ENCODE measurements around the gene SLC24A4.

Gene SLC24A4

GRCh38 chr14:92316937-92317336 is 6.0 kb upstream of the SLC24A4 start:
- DNase-seq (ENCODE audit: low read depth in 2 of 2): no peak

DNA sequence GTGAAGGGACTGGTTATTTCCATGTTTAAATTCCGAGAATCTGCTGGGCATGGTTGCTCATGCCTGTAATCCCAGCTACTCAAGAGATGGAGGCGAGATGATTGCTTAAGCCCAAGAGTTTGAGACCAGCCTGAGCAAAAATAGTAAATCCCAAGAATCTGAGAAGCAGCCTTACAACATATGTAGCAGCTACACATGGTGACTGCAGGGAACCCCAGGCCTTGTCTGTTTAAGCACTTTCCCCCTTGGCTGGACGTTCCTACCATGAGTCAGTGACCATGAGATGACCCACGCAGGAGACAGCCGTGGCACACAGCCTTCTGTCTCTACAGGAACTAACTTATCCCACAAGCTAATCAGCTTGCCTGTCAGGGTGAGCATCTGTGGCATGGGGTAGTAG is 5.5 kb upstream of the SLC24A4 start:
- no peak for DNase-seq (ENCODE audit: low read depth in 2 of 2)

GRCh38 chr14:92321701-92322100 is 1.3 kb upstream of the SLC24A4 start:
- DNase-seq (ENCODE audit: low read depth in 2 of 2): no peak

DNA sequence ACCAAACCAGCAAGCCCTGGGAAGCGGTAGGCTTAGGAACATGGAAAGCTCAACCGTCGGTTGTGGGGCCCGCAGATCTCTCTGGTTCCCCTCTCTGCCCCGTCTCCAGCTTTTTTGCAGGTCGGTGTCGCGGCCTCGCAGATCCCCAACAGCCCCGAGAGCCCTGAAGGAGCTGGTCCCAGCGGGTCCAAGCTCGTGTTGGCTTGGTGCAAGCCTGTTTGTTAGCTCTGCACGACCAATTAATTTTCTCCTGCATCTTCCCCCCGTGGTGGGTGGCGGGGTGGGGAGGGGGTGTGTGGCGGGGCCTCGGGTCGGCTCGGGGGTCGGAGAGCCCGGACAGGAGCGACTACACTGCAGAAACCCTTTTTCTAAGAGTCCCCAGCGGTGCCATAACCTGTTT is 449 bp upstream of the SLC24A4 start:
- DNase-seq (ENCODE audit: low read depth in 2 of 2): no peak

DNA sequence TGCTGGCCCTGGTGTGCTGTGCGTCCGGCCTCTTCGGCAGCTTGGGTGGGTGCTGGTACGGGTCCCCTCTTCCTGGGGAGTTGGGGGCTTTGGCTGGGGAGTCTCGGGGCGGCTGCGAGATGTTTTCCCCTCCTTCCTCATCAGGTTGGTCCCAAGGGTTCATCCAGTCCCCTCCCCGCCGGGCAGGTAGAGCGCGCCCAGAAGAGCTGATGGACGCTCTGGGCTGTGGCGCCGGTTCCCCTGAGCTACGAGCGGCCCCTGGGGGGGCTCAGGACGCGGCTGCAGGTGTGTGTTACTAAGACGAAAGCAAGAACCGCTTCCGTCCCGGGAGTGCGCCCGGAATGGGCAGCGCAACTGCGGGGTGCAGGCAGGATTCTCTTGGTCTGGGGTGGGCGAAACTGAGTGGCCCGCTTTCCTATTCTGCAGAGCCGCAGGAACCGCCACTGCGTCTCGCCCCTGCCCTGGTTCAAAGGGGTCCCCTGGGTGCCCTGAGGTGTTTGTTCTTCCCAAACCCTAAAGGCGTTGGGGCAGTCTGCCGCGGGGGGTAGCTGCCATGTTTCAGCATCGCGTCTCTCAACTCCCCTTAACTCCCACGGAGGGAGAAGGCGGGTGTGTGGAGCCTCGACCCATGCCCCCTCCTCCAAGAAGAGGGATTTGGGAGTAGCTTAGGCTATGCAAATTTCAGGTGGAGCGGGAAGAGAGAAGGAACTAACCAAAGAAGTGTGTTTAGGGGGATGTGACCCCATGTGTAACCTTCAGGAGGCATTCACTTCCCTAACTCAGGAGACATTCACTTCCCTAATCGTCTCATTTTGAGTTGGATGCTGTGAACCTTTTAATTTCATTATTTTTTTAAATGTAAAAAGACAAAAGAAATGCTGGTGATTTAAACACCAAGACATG is 1.2 kb downstream of the SLC24A4 start:
- DNase-seq (ENCODE audit: low read depth in 2 of 2): no peak

GRCh38 chr14:92325835-92326234 is 2.9 kb downstream of the SLC24A4 start:
- no peak for DNase-seq (ENCODE audit: low read depth in 2 of 2)

DNA sequence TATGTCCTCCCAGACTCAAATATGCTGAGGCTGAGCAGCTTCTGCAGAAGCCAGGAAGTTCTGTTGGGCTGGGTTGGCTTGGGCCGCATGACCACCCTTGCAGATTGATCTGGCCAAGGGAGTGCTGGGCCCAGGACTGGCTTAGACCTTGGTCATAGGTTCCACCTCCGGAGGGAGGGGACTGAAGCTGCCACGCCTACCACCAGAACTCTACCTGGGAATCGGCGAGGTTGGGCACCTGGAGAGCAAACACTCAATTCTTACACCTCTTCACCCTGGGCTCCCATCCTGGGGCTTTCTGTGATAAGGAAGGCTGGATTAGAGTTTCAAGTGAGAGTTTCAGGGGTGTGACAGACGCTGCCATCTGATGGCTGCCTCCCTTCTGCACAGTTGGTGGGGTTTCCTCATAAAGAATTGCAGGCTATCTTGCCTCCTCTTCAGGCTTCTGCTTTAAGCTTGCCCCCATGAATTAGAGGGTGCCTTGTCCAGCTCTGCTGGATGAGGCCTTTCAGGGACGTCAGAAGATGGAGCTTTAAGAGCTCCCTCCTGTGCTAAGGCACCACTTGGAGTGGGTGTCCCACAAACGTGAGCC is 5.8 kb downstream of the SLC24A4 start:
- DNase-seq (ENCODE audit: low read depth in 2 of 2): no peak

GRCh38 chr14:92334050-92334449 is 11.1 kb downstream of the SLC24A4 start:
- no peak for DNase-seq (ENCODE audit: low read depth in 2 of 2)

GRCh38 chr14:92336363-92336762 is 13.4 kb downstream of the SLC24A4 start:
- no peak for DNase-seq (ENCODE audit: low read depth in 2 of 2)

GRCh38 chr14:92339426-92339825 is 16.5 kb downstream of the SLC24A4 start:
- DNase-seq (ENCODE audit: low read depth in 2 of 2): no peak

DNA sequence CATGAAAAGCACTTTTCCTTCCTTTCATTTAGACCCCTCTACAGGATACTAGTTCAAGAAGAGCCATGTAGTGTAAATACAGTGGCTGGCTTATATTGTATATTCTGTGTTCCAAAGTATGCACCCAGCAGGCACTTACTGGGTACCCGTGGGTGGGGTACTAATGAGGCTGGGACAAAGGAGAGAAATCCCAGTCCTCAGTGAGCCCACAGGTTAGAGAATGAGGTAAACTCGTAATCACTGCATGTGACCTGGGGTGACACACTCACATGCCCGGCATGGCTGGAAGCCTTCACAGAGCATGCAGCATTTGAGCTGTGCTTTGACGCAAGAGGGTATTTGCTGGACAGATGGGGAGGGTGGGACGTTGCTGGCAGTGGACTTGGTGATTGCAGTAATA is 17.1 kb downstream of the SLC24A4 start:
- DNase-seq (ENCODE audit: low read depth in 2 of 2): no peak

- no peak for DNase-seq (ENCODE audit: low read depth in 2 of 2)
Measured at GRCh38 chr14:92340931-92341330, 18.0 kb downstream of the SLC24A4 start.

DNA sequence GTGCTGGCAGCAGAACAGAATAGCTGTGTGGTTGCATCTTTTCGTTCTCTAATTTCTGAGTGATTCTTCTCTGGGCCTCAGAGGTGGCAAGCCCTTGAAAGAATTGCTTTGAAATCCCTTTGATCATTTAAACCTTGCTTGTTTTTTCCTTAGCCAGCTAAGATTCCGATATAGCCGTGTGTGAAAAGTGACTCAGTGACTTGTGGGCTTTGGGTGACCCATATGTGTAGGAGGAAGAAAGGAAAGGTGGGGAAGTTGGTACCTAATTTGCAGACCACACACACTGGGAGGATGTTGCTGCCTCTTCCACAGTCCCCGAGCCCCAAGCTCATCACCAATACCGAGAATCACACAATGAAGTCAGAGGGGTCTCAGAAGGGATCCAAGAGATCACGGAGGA is 18.8 kb downstream of the SLC24A4 start:
- DNase-seq (ENCODE audit: low read depth in 2 of 2): no peak

- no peak for DNase-seq (ENCODE audit: low read depth in 2 of 2)
Measured at GRCh38 chr14:92348154-92348553, 25.2 kb downstream of the SLC24A4 start.

DNA sequence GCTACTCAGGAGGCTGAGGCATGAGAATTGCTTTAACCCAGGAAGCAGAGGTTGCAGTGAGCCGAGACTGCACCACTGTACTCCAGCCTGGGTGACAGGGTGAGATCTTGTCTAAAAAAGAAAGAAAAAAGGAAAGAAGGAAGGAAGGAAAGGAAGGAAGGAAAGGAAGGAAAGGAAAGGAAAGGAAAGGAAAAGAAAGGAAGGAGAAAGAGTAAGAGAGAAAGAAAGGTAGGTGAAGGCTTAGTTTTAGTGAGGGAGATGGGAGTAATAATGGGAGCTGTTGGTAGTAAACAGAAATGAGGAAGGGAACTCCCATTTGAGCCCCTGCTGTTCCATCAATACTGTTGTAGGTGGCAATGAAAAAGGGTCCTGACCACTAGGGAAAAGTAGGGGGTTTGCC is 28.8 kb downstream of the SLC24A4 start:
- DNase-seq (ENCODE audit: low read depth in 2 of 2): no peak

DNA sequence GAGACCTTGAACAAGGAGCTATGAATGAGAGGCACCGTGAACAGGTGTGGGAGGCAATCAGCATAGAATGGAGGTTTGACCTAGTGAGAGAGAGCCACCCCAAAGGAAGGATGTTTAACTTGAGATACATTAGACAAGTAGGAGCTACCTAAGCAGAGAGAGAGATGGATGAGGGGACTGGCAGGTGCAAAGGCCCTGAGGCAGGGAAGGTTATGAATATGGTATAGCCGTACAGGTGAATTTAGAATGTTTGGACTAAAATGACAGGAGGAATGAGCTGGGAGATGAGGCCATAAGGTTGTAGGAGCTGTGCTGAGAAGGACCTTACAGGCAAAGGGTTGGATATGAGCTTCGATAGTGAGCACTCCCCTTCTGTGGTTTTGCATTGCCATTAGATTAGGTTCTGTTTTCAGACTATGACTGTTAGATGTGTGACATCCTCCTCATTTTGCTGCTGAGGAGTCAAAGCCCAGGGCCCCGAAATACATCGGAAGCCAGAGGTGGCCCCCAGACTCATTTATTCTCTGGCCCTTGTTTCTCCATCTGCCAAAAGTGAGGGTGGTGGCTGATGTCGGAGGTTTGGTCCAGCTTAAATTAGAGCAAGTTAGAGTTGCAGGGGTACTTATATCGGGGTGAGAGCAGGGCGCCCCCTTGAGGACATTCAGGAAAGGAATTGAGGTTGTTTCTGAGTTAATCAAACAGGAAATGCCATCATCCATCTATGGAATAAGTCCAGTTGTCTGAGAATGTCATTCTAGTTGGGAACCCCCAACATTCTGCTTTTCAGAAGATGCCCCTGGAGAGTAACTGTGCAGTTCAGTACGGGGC is 29.4 kb downstream of the SLC24A4 start:
- DNase-seq (ENCODE audit: low read depth in 2 of 2): no peak

- DNase-seq (ENCODE audit: low read depth in 2 of 2): no peak
Measured at GRCh38 chr14:92353447-92353846, 30.5 kb downstream of the SLC24A4 start.

GRCh38 chr14:92356677-92357076 is 33.7 kb downstream of the SLC24A4 start:
- no peak for DNase-seq (ENCODE audit: low read depth in 2 of 2)

GRCh38 chr14:92360651-92361370 is 37.8 kb downstream of the SLC24A4 start:
- DNase-seq (ENCODE audit: low read depth in 2 of 2): no peak

DNA sequence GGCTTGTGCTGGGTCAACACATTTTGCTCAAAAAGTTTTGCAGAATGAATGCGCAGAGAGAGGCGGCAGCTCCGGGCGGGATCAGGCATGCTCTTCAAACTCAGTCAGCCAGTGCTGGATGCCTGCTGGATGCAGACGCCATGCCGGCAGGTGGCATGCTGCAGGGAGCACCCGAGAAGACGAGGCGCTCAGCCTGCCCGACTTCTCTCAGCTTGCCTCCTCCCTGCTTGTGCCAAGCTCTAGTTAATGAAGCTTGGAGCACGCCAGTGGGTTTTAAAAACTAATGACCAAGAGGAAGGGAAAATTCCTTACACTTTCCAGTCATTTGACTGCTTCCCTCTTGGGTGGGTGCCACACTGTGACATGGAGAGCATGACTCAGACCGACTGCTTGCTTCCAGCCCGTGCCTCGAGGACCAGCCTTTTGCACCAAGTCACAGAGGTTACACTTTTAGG is 39.8 kb downstream of the SLC24A4 start:
- no peak for DNase-seq (ENCODE audit: low read depth in 2 of 2)

DNA sequence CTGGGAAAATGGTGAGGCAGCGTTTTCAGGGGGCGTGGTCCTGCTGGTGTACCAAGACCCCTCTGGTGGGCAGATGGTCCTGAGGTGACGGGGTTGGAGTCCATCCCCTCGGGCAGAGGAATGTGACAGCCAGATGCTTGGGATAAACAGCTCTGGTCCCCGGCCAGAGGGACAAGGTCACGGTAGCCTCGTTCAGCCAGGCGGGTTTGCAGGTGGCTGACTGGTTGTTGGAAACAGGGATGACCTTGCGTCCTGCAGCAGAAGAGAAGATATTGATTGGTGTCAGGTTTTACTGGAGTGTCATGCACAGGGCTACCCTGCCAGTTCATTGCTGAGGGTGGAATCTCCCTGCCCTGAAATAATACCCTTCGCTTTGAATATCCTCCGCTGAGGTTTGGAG is 43.3 kb downstream of the SLC24A4 start:
- DNase-seq (ENCODE audit: low read depth in 2 of 2): no peak

DNA sequence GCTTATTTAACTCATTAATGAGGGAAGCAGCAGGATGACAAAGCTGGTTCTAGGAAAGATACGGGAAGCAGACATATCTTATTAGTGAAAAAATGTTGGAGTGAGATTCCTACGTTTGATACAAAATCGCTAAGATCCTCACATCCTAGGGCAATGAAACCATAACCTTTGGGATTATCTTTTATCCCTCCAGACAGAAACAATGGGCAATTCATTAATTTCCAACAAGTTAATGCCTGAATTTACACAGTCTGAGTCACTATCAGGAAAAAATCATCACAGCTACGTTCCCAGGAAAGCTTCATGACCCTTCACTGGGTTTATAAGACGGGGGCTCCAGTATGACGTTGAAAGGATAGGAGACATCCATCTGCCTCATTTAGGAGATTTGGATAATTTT is 45.0 kb downstream of the SLC24A4 start:
- no peak for DNase-seq (ENCODE audit: low read depth in 2 of 2)
